Measurements from ENCODE around the gene CDC20. TPM values are rescaled to one million over a fixed set of nuclear protein-coding genes. Genes with fewer than 3 reads are reported as not detected.

CDC20 gene
- total RNA-seq, 1 experiment from 2014 or later, result 355 TPM

DNA sequence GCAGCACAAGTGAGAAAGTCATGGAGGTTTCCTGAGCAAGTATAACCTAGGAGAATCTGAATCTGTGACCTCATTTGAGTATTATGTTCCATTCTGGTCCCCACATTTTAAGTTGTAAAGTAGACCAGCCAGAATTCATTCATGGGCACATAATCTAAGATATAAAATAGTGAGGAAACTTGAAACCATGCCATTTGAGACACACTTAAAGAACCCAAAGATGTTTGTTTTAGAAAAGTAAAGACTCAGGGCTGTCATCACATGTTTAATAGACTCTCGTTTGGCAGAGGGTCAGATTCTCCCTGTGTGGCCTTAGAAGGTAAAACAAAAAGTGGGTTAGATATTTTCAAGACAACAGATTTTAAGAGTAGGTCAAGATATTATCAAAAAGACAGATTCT, 37.3 kb downstream of the CDC20 start:
- Histone ChIP-seq H3K79me2 (ENCODE audit: insufficient read depth, low read length) (no peaks in the 10 kb centered on the region; the same call in 1 of the 2 replicates), H3K4me1 (ENCODE audit: control insufficient read depth in 1 of 2, insufficient read depth in 2 of 2, low read length in 2 of 2) (no peaks in the 10 kb centered on the region), H3K36me3 (ENCODE audit: control insufficient read depth in 1 of 2, insufficient read depth in 2 of 2, low read length in 2 of 2) (no peaks in the 10 kb centered on the region), H3K4me3 (replicated peaks in 1 of 2; ENCODE audit: low read depth in 1 of 2, low read length in 2 of 2) (no peak overlapping the region), H3K9me3 (ENCODE audit: control insufficient read depth in 1 of 2, insufficient read depth in 1 of 2, low read depth in 1 of 2, low read length in 2 of 2) (no peaks in the 10 kb centered on the region), H3K27me3 (ENCODE audit: insufficient read depth, low read length) (no peaks in the 10 kb centered on the region), H2AFZ (ENCODE audit: low read depth, low read length, poor library complexity, severe bottlenecking) (no peak overlapping the region), H3K27ac (ENCODE audit: low read depth, low read length) (no peak overlapping the region), H4K20me1 (ENCODE audit: insufficient read depth) (no peaks in the 10 kb centered on the region), H3K4me2 (ENCODE audit: low read length) (no peak overlapping the region), H3K9ac (ENCODE audit: low read length) (no peak overlapping the region), H3K9me2 (ENCODE audit: insufficient read depth) (no peaks in the 10 kb centered on the region)
- ChIA-PET POLR2A (no interaction called here), CTCF (no interaction called here), RAD21 (ENCODE audit: low non-redundant PET in 1 of 2, low total read pairs in 2 of 2, uncharacterized antibody in 2 of 2, unreplicated experiment in 2 of 2) (no interaction called here)
- ATAC-seq, result no peak
- no peak for DNase-seq (ENCODE audit: low read depth, low spot score)
- BruUV-seq (replicated peaks), result no TSS peak
- intact Hi-C loops (cut with micrococcal nuclease), result no loop called here
- no peak for TF ChIP-seq ZNF274 (IDR thresholded peaks at IDR 0.05; ENCODE audit: low read depth, low read length)
- no peak for TF ChIP-seq ELF1 (IDR thresholded peaks at IDR 0.05; ENCODE audit: borderline replicate concordance, low read depth)
- TF ChIP-seq SIN3A (IDR thresholded peaks at IDR 0.05; ENCODE audit: low read depth), result no peak
- no peak for TF ChIP-seq ZBTB33 (IDR thresholded peaks at IDR 0.05; ENCODE audit: extremely low read depth, insufficient replicate concordance, low read length)
- no peak for TF ChIP-seq RAD21 (IDR thresholded peaks at IDR 0.05; ENCODE audit: low read depth)
- TF ChIP-seq YY1 (IDR thresholded peaks at IDR 0.05; ENCODE audit: extremely low read depth, insufficient replicate concordance, low read depth, low read length), result no peak
- TF ChIP-seq EZH2phosphoT487 (IDR thresholded peaks at IDR 0.05; ENCODE audit: borderline replicate concordance), result no peak
- no peak for TF ChIP-seq POLR2A (IDR thresholded peaks at IDR 0.05; ENCODE audit: borderline replicate concordance, extremely low read depth, insufficient read depth, insufficient read length)
- no peak for TF ChIP-seq SP1 (IDR thresholded peaks at IDR 0.05; ENCODE audit: low read depth)
- TF ChIP-seq SRF (IDR thresholded peaks at IDR 0.05; ENCODE audit: low read depth), result no peak
- TF ChIP-seq CBX3 (IDR thresholded peaks at IDR 0.05; ENCODE audit: low read depth), result no peak
- TF ChIP-seq ATF3 (IDR thresholded peaks at IDR 0.05), result no peak
- TF ChIP-seq REST (IDR thresholded peaks at IDR 0.05; ENCODE audit: low read depth), result no peak
- no peak for TF ChIP-seq CEBPB (IDR thresholded peaks at IDR 0.05; ENCODE audit: low read depth)
- no peak for TF ChIP-seq POLR2AphosphoS5 (IDR thresholded peaks at IDR 0.05; ENCODE audit: low read depth, low read length)
- TF ChIP-seq, protein P1, sequence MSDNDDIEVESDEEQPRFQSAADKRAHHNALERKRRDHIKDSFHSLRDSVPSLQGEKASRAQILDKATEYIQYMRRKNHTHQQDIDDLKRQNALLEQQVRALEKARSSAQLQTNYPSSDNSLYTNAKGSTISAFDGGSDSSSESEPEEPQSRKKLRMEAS (IDR thresholded peaks at IDR 0.05), result no peak
- no peak for TF ChIP-seq TCF7L2 (IDR thresholded peaks at IDR 0.05; ENCODE audit: borderline replicate concordance, extremely low read depth, insufficient read depth, insufficient read length)
- TF ChIP-seq CTCF (IDR thresholded peaks at IDR 0.05 in 2 of 3, conservative IDR thresholded peaks at IDR 0.05 in 1 of 3; ENCODE audit: borderline replicate concordance in 1 of 3, insufficient read depth in 1 of 3, low read depth in 2 of 3, low read length in 2 of 3), result no peak

Measured in HCT116 (cell line).